ENCODE measurements around the gene LINGO4. TPM values are rescaled to one million over a fixed set of nuclear protein-coding genes. Genes with fewer than 3 reads are reported as not detected.

The LINGO4 gene
- total and polyA plus RNA-seq, 10 of the 15 experiments (the other 5 are each of a cell fraction or from before 2014, with no cell fraction given) = not detected

DNA sequence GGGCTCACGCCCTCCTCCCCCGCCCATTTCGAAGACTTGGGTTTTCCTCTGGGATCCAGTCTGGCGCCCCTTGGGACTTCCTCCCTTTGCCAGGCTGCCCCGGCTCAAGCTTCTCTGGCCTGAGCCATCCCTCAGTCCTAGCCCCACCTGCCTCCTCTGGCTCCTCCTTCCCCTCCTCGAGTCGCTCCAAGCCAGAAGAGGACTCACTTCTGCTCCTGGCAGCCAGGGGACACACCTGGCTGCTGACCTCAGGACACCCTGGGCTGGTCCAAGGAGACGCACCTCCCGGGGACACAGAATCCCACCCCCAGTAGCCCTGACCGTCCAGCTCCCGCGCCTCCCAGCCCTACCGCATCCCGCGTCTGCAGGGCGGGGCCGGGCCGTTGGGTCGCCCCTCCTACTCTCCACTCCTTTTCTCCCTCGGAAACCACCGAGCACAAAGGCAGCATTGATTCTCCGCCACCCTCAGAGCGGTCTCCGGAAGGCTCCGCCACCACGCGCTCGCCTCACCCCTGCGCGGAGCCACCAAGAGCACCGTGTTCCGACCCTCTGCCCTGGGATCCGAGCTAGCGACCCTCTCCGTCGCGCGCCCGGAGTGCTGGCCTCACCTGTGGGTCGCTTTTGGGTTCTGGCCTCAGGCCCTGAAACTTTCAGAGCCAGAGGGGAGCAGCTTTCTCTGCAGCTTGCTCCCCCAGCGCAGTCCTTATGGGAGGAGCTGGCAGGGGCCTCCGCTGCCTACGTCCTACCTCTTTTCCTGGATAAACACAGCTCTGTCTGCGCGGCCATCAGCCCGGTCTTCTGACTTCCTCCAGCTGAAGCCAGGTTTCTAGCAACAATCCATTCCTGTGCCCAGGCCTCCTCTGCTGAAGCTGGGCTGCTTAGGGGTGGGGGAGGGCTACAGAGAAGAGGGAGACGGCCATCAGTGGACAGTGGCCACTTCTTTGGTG, 34.5 kb upstream of the LINGO4 start, which contains the start of gene C2CD4D (continued):
- TF ChIP-seq ZNF207 (IDR thresholded peaks at IDR 0.05; ENCODE audit: borderline replicate concordance) (no peak), JUND (IDR thresholded peaks at IDR 0.05; ENCODE audit: low read depth, low read length) (no peak), RFX5 (IDR thresholded peaks at IDR 0.05; ENCODE audit: low read depth, low read length) (no peak), TCF7 (IDR thresholded peaks at IDR 0.05; ENCODE audit: borderline replicate concordance) (no peak), NFXL1 (IDR thresholded peaks at IDR 0.05; ENCODE audit: borderline replicate concordance) (0 out of 2 replicates have a peak, but pooled peaks have one; percentile 25), SPI1 (IDR thresholded peaks at IDR 0.05; ENCODE audit: borderline replicate concordance, insufficient read depth, low read depth, low read length) (no peak; the same call in 1 of the 2 replicates), MTA2 (IDR thresholded peaks at IDR 0.05; ENCODE audit: low read depth) (no peak), MXI1 (IDR thresholded peaks at IDR 0.05; ENCODE audit: low read depth, low read length) (peak; percentile 46; the same call in 1 of the 2 replicates), EED (IDR thresholded peaks at IDR 0.05; ENCODE audit: low read depth) (no peak), HDGF (IDR thresholded peaks at IDR 0.05) (peak; percentile 93), NR2C2 (IDR thresholded peaks at IDR 0.05; ENCODE audit: borderline replicate concordance, control insufficient read depth, insufficient read length, low read depth) (no peak), MYC (IDR thresholded peaks at IDR 0.05; ENCODE audit: insufficient read depth, insufficient read length, insufficient replicate concordance, low read length, severe bottlenecking) (no peak), FOXK2 (IDR thresholded peaks at IDR 0.05) (no peak), HDAC6 (IDR thresholded peaks at IDR 0.05; ENCODE audit: unreplicated experiment) (no peak), MEF2B (IDR thresholded peaks at IDR 0.05; ENCODE audit: partially characterized antibody, poor library complexity, severe bottlenecking) (no peak), KDM1A (IDR thresholded peaks at IDR 0.05; ENCODE audit: borderline replicate concordance) (no peak), FOXM1 (IDR thresholded peaks at IDR 0.05; ENCODE audit: low read depth, low read length) (no peak), MTA3 (IDR thresholded peaks at IDR 0.05; ENCODE audit: borderline replicate concordance, low read length) (no peak), TBL1XR1 (IDR thresholded peaks at IDR 0.05; ENCODE audit: low read depth, low read length) (no peak), RCOR1 (conservative IDR thresholded peaks at IDR 0.05; ENCODE audit: low read depth, low read length) (no peak), BHLHE40 (IDR thresholded peaks at IDR 0.05; ENCODE audit: borderline replicate concordance in 1 of 2, low read depth in 2 of 2, low read length in 1 of 2) (peak in 1 of 2 experiments; percentile 29; a peak in 1 of 4 replicates), BACH1 (IDR thresholded peaks at IDR 0.05; ENCODE audit: borderline replicate concordance) (peak; percentile 48; the same call in 1 of the 2 replicates)
- TF ChIP-seq, protein P1, sequence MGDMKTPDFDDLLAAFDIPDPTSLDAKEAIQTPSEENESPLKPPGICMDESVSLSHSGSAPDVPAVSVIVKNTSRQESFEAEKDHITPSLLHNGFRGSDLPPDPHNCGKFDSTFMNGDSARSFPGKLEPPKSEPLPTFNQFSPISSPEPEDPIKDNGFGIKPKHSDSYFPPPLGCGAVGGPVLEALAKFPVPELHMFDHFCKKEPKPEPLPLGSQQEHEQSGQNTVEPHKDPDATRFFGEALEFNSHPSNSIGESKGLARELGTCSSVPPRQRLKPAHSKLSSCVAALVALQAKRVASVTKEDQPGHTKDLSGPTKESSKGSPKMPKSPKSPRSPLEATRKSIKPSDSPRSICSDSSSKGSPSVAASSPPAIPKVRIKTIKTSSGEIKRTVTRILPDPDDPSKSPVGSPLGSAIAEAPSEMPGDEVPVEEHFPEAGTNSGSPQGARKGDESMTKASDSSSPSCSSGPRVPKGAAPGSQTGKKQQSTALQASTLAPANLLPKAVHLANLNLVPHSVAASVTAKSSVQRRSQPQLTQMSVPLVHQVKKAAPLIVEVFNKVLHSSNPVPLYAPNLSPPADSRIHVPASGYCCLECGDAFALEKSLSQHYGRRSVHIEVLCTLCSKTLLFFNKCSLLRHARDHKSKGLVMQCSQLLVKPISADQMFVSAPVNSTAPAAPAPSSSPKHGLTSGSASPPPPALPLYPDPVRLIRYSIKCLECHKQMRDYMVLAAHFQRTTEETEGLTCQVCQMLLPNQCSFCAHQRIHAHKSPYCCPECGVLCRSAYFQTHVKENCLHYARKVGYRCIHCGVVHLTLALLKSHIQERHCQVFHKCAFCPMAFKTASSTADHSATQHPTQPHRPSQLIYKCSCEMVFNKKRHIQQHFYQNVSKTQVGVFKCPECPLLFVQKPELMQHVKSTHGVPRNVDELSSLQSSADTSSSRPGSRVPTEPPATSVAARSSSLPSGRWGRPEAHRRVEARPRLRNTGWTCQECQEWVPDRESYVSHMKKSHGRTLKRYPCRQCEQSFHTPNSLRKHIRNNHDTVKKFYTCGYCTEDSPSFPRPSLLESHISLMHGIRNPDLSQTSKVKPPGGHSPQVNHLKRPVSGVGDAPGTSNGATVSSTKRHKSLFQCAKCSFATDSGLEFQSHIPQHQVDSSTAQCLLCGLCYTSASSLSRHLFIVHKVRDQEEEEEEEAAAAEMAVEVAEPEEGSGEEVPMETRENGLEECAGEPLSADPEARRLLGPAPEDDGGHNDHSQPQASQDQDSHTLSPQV (IDR thresholded peaks at IDR 0.05) = no peak
- TF ChIP-seq, protein P2, sequence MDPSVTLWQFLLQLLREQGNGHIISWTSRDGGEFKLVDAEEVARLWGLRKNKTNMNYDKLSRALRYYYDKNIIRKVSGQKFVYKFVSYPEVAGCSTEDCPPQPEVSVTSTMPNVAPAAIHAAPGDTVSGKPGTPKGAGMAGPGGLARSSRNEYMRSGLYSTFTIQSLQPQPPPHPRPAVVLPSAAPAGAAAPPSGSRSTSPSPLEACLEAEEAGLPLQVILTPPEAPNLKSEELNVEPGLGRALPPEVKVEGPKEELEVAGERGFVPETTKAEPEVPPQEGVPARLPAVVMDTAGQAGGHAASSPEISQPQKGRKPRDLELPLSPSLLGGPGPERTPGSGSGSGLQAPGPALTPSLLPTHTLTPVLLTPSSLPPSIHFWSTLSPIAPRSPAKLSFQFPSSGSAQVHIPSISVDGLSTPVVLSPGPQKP (IDR thresholded peaks at IDR 0.05; ENCODE audit: low read depth, low read length) = no peak

Measured in GM12878 (cell line).